ENCODE results near the gene WNT1.

Gene WNT1

DNA sequence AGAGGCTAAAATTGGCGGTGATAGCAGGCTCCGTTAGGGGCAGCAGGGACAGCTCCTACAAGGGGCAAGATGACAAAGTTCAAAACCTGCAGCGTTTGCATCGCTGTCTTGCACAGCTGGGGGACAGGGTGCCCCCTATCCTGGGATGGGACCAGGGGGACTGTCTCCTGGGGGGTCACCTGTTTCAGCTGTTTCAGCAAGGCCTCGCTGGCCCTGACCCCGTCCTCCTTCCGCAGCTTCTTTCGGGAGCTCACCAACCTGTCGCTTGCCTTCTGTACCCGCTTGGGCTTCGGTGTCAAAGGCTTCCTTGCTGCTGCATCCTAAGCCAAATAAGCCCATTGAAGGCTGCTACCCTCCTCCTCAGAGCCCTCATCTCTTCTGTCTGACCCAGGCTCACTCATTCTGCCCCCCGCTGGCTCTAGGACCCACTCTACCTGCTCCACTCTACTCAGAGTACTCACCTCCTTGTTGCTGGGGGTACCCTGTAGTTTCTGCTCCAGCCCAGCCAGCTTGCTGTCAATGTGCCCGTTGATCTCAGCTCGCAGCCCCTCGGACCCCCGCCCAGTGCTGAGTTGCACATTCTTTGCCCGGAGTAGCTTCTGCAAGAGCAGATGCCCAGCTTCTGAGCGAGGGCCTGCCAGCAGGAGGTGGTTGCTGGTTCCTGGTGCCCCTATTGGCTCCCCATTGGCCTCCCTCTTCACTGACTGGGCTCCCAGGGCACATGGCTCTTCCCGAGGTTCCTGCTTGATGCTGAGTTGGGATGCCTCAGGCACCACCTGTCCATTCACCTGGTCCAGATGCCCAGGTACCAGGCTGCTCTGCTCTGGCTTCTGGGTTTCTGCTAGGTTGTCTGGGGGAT lies 52.8 kb downstream of the WNT1 start:
- DNase-seq = no peak

DNA sequence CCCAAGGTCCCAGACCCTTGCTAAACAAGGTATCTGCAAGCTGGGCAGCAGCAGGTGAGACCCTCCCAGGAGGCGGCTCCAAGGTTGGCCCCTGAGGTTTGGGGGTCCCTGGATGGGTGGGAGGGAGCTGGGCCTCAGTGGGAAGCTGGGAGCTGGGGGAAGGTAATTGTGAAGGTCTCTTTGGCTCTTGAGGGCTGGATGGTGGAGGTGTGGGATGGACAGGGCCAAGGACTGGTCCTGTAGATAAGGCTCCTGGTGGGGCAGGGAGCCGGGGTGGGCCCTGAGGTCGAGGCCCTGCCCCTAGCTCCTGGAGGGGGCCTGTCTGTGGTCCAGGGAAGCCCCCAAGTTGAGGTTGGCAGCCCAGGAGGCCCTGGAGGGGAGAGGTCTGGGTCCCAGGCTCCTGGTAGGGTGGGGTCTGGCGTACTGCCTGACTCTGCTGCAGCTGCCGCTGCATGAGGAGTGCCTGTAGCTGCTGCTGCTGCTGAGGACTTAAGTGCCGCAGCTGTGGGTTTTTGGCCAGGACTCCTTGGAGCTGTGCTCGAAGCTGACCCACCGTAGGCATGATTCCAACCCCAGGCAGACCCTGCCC lies 53.5 kb downstream of the WNT1 start:
- DNase-seq = no peak

All from stimulated activated CD4-positive, alpha-beta T cell treated with anti-CD3 and anti-CD28 coated beads, Interleukin-4, amount 100 ng/mL, for 4 hours (primary cell).